Tibial artery (tissue), 4 donors: ENCODE measurements around the gene PRAC2.

Experiments
- DNase-seq, 2 donors: peaks; one replicate each; pipeline ENCODE4 v3.0.0-alpha.2; 2019
- H3K27ac ChIP-seq, 2 donors: fragments of 200-600 bp; sonication (generic) in 1 of 2; 1 replicate in 1 of 2; 2 replicates in 1 of 2; pipeline ENCODE4 v1.5.1; 2018 to 2019; ENCODE audit warnings: mild to moderate bottlenecking in 1 of 2
- H3K27me3 ChIP-seq, 2 donors: fragments of 200-600 bp; sonication (generic) in 1 of 2; one replicate each; pipeline versions ENCODE4 v1.5.1 to v1.6.0; 2016 to 2019
- H3K36me3 ChIP-seq, 3 donors: fragments of 200-600 bp; sonication (generic) in 2 of 3; one replicate each; pipeline ENCODE4 v1.5.1; 2016 to 2019; ENCODE audit warnings: mild to moderate bottlenecking in 2 of 3
- H3K4me1 ChIP-seq, 4 donors: fragments of 200-600 bp; sonication (generic) in 2 of 4; 1 replicate in 3 of 4; 2 replicates in 1 of 4; pipeline ENCODE4 v1.5.1; 2016 to 2019
- H3K4me3 ChIP-seq, 2 donors: fragments of 200-600 bp; sonication (generic) in 1 of 2; 1 replicate in 1 of 2; 2 replicates in 1 of 2; pipeline ENCODE4 v1.5.1; 2018 to 2019; ENCODE audit warnings: mild to moderate bottlenecking in 2 of 2
- H3K9me3 ChIP-seq, 3 donors: fragments of 200-600 bp; sonication (generic) in 1 of 3; one replicate each; pipeline ENCODE4 v1.5.1; 2016 to 2019
- intact Hi-C: fragments of 100-400 bp; cut with DNase I; formaldehyde crosslinking; loops from one replicate; pipeline ENCODE4 v1.15.0; 2023; ENCODE audit warnings: low total_unique reads
- TF ChIP-seq, protein P1 (sequence below), 2 experiments: fragments of 200-600 bp in 1 of 2; fragments of 450-650 bp in 1 of 2; IDR thresholded peaks; one replicate each; pipeline ENCODE4 v1.5.1; 2017 to 2019; ENCODE audit warnings: antibody characterized with exemption in 2 of 2, mild to moderate bottlenecking in 1 of 2, moderate library complexity in 1 of 2

PRAC2 gene

DNA sequence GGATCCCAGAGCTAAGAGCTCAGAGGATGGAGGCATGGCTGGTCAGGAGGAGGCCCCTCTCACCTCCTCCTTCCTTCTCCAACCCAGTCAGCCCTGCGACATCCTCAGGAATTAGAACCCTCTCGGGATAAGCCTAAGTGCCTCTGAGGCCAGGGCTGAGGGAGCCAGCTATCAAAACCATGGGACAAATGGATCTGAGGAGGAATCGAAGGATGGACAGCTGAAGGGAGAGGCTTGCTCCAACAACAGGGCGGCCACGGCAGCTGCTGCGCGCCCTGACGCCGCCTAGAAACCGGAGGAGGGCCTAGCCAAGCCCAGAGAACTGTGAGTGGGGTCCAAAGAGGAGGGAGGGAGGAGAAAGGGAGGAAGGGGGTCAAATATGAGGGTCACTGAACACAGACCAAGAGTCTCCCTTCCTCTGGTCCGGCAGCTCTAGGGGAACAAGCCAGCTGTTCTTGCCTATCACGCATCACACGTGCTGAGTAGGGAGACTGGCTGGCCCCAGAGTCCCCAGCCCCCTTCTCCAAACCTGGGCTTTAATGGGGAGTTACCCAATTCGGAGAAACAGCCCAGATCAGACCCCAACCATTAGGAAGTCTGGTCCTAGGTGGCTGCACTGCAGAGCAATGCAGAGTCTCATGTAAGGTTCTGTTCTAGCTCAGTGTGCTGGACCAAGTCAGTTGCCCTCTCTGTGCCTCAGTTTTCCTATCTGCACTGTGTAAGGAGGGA, 11.5 kb downstream of the PRAC2 start:
- Histone ChIP-seq H3K4me3 (no peak overlapping the region), H3K27ac (no peak overlapping the region), H3K9me3 (no peaks in the 10 kb centered on the region), H3K4me1 (peaks cover 0 to 14% (median 4%) of the 10 kb centered on the region in 4 donors), H3K27me3 (peaks cover 0 to 98% of the 10 kb centered on the region in 2 donors), H3K36me3 (no peaks in the 10 kb centered on the region)
- DNase-seq: no peak
- intact Hi-C loops: no loop called here
- TF ChIP-seq, protein P1, sequence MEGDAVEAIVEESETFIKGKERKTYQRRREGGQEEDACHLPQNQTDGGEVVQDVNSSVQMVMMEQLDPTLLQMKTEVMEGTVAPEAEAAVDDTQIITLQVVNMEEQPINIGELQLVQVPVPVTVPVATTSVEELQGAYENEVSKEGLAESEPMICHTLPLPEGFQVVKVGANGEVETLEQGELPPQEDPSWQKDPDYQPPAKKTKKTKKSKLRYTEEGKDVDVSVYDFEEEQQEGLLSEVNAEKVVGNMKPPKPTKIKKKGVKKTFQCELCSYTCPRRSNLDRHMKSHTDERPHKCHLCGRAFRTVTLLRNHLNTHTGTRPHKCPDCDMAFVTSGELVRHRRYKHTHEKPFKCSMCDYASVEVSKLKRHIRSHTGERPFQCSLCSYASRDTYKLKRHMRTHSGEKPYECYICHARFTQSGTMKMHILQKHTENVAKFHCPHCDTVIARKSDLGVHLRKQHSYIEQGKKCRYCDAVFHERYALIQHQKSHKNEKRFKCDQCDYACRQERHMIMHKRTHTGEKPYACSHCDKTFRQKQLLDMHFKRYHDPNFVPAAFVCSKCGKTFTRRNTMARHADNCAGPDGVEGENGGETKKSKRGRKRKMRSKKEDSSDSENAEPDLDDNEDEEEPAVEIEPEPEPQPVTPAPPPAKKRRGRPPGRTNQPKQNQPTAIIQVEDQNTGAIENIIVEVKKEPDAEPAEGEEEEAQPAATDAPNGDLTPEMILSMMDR (IDR thresholded peaks at IDR 0.05): no peak

DNA sequence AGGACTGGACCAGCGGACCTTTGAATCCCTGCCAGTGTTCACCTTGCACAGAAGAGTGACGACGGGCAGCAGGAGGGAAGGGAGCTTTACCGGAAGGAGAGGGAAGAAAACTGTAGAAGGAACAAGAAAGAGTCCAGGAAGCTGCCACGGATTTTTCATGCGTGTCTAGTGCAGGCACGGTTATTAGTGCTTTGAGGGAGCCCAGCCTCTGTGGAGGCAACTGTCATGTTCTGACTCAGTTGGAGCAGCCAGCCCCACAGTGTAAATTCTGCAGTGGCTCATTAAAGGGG, 12.0 kb downstream of the PRAC2 start:
- H3K27ac ChIP-seq: no peak overlapping the region
- H3K4me1 ChIP-seq: peaks cover 0 to 14% (median 4%) of the 10 kb centered on the region in 4 donors
- DNase-seq: no peak
- TF ChIP-seq, protein P1 (IDR thresholded peaks at IDR 0.05): no peak
- H3K27me3 ChIP-seq: peaks cover 0 to 98% of the 10 kb centered on the region in 2 donors
- H3K9me3 ChIP-seq: no peaks in the 10 kb centered on the region
- H3K4me3 ChIP-seq: no peak overlapping the region
- no peaks in the 10 kb centered on the region for H3K36me3 ChIP-seq
- intact Hi-C loops: no loop called here

DNA sequence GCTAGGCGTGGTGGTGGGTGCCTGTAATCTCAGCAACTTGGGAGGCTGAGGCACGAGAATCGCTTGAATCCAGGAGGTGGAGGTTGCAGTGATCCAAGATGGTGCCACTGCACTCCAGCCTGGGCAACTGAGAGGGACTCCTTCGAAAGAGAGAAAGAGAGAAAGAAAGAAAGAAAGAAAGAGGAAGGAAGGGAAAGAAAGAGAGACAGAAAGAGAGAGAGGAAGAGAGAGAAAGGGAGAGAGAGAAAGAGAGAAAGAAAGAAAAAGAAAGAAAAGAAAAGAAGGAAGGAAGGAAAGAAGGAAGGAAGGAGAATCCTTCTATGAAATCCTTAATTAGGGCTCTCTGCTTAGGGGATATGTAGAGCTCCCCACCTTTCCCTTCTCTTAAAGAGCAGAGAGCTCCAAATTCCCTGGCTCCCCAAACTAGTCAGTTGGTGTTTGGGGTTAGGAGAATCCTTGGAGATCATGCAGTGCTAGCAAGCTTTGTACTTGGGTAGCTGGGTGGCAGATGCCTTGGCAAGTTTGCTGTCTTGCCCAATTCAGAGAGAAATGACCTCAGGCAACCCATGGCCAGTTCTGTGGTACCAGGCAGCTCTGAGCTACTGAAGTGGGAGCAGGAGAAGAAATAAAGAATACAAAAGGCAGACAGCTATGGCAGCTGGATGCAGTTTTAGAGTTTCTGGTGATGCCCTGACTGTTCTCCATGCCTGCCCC, 14.5 kb downstream of the PRAC2 start:
- intact Hi-C loops: no loop called here
- TF ChIP-seq, protein P1 (IDR thresholded peaks at IDR 0.05): no peak
- Histone ChIP-seq H3K27ac (no peak overlapping the region), H3K36me3 (no peaks in the 10 kb centered on the region), H3K4me3 (no peak overlapping the region), H3K9me3 (no peaks in the 10 kb centered on the region), H3K27me3 (peaks cover 0 to 98% of the 10 kb centered on the region in 2 donors), H3K4me1 (peaks cover 0 to 14% (median 4%) of the 10 kb centered on the region in 4 donors)
- peak in 1 of 2 donors; percentile 3 for DNase-seq

DNA sequence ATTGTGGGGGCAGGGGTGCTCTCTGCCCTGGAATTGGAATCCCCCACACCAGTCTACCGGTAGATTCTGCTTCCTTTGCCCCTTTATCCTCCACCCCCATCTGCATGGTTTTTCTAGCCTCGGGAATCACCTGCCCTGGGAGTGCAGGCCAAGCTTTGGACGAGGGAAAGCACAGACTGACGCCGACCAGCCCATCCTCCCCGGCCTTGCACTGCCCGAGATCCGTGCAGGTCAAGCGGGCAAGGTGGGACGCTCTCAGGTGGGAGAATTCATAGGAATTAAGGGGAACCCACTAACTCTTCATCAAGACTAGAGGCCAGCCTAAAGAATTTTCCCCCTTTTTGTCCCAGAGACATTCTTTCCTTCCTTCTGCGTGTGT, 15.4 kb downstream of the PRAC2 start:
- peaks cover 0 to 7% (median 1%) of the 10 kb centered on the region in 4 donors for H3K4me1 ChIP-seq
- H3K36me3 ChIP-seq: no peaks in the 10 kb centered on the region
- intact Hi-C loops: no loop called here
- DNase-seq: no peak
- H3K9me3 ChIP-seq: no peaks in the 10 kb centered on the region
- peaks cover 0 to 98% of the 10 kb centered on the region in 2 donors for H3K27me3 ChIP-seq
- no peak overlapping the region for H3K27ac ChIP-seq
- H3K4me3 ChIP-seq: no peak overlapping the region
- TF ChIP-seq, protein P1 (IDR thresholded peaks at IDR 0.05): no peak

DNA sequence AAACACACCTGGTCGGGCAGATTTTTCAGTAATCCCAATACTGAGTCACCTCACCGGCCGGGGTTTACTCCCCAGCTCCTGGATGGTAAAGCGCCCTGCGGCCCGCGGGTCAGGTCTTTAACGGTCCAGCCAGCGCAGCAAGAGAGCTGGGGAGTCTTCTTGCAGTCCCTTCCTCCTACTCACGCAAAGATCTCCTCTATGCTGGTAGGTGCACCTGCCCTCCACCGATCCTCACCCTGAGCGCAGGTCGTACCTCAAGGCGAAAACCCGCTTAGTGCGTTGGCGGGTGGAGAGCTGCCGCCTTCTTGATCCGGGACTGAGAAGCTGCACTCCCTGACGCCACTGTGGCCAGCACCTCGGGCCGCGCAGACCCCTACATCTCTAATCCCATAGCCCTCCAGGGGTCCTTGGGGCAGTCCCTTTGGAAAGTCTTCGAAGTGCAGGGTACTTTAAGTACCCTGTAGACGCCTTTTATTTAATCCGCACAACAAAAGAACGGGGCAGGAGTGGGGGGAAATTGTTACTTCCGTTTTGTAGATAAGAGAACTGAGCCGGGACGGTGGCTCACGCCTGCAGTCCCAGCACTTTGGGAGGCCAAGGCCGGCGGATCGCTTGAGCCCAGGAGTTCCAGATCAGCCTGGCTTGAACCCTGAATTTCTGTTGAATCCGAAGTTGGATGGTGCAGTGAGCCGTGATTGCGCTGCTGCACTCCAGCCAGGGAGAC, 16.0 kb downstream of the PRAC2 start:
- peaks cover 0 to 1% (median 0%) of the 10 kb centered on the region in 4 donors for H3K4me1 ChIP-seq
- TF ChIP-seq, protein P1 (IDR thresholded peaks at IDR 0.05): no peak
- H3K27ac ChIP-seq: no peak overlapping the region
- H3K36me3 ChIP-seq: no peaks in the 10 kb centered on the region
- no peak overlapping the region for H3K4me3 ChIP-seq
- intact Hi-C loops: no loop called here
- H3K9me3 ChIP-seq: no peaks in the 10 kb centered on the region
- DNase-seq: peak in 1 of 2 donors; percentile 37
- peaks cover 0 to 98% of the 10 kb centered on the region in 2 donors for H3K27me3 ChIP-seq
